22Rv1 (cell line): Measurements from ENCODE around the gene BNC2.

Experiments used
- H3K27ac ChIP-seq: fragments of 450-650 bp; 2 replicates; pipeline ENCODE4 v1.5.1; 2017
- ZFX ChIP-seq: fragments of 450-650 bp; IDR thresholded peaks from 2 replicates; pipeline ENCODE4 v1.6.1; 2017; ENCODE audit warnings: antibody characterized with exemption, borderline replicate concordance
- TF ChIP-seq, protein P1 (sequence below): fragments of 450-650 bp; IDR thresholded peaks from 2 replicates; pipeline ENCODE4 v1.5.1; 2017; ENCODE audit warnings: mild to moderate bottlenecking

BNC2 gene

GRCh38 chr9:16651446-16651964, 219.0 kb downstream of the BNC2 start:
- no peak for TF ChIP-seq ZFX
- TF ChIP-seq, protein P1, sequence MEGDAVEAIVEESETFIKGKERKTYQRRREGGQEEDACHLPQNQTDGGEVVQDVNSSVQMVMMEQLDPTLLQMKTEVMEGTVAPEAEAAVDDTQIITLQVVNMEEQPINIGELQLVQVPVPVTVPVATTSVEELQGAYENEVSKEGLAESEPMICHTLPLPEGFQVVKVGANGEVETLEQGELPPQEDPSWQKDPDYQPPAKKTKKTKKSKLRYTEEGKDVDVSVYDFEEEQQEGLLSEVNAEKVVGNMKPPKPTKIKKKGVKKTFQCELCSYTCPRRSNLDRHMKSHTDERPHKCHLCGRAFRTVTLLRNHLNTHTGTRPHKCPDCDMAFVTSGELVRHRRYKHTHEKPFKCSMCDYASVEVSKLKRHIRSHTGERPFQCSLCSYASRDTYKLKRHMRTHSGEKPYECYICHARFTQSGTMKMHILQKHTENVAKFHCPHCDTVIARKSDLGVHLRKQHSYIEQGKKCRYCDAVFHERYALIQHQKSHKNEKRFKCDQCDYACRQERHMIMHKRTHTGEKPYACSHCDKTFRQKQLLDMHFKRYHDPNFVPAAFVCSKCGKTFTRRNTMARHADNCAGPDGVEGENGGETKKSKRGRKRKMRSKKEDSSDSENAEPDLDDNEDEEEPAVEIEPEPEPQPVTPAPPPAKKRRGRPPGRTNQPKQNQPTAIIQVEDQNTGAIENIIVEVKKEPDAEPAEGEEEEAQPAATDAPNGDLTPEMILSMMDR, result no peak
- H3K27ac ChIP-seq, result no peak overlapping the region

- no peak for TF ChIP-seq ZFX
- TF ChIP-seq, protein P1, result no peak
- no peak overlapping the region for H3K27ac ChIP-seq
Measured at GRCh38 chr9:16645970-16646369, 224.5 kb downstream of the BNC2 start.

- H3K27ac ChIP-seq, result no peak overlapping the region
- TF ChIP-seq, protein P1, result no peak
- TF ChIP-seq ZFX, result no peak
Measured at GRCh38 chr9:16642421-16643109, 227.9 kb downstream of the BNC2 start.

- TF ChIP-seq, protein P1, result no peak; the same call in 1 of the 2 replicates
- no peak for TF ChIP-seq ZFX
- no peak overlapping the region for H3K27ac ChIP-seq
Measured at GRCh38 chr9:16640649-16641048, 229.8 kb downstream of the BNC2 start.

GRCh38 chr9:16639644-16640043, 230.8 kb downstream of the BNC2 start:
- H3K27ac ChIP-seq, result no peak overlapping the region
- TF ChIP-seq ZFX, result no peak
- TF ChIP-seq, protein P1, result no peak

GRCh38 chr9:16637911-16638310, 232.6 kb downstream of the BNC2 start:
- TF ChIP-seq, protein P1, result no peak
- no peak for TF ChIP-seq ZFX
- H3K27ac ChIP-seq, result no peak overlapping the region

- TF ChIP-seq ZFX, result no peak
- TF ChIP-seq, protein P1, result no peak
- no peak overlapping the region for H3K27ac ChIP-seq
Measured at GRCh38 chr9:16637218-16637617, 233.3 kb downstream of the BNC2 start.
